Measurements from ENCODE around the gene HMGB1.
"Not testable (repeated sequence)": the region's sequence is repeated elsewhere in the genome, so short reads cannot be mapped to it uniquely, and the experiment has no call there.

GRCh38 chr13:30461279-30462066 is 4.3 kb downstream of the HMGB1 start:
- TF ChIP-seq EP300 (IDR thresholded peaks at IDR 0.05), result not testable (repeated sequence)
- TF ChIP-seq, protein P1, sequence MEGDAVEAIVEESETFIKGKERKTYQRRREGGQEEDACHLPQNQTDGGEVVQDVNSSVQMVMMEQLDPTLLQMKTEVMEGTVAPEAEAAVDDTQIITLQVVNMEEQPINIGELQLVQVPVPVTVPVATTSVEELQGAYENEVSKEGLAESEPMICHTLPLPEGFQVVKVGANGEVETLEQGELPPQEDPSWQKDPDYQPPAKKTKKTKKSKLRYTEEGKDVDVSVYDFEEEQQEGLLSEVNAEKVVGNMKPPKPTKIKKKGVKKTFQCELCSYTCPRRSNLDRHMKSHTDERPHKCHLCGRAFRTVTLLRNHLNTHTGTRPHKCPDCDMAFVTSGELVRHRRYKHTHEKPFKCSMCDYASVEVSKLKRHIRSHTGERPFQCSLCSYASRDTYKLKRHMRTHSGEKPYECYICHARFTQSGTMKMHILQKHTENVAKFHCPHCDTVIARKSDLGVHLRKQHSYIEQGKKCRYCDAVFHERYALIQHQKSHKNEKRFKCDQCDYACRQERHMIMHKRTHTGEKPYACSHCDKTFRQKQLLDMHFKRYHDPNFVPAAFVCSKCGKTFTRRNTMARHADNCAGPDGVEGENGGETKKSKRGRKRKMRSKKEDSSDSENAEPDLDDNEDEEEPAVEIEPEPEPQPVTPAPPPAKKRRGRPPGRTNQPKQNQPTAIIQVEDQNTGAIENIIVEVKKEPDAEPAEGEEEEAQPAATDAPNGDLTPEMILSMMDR (IDR thresholded peaks at IDR 0.05), result peak; percentile 12 to 29

All from suprapubic skin (tissue), 3 donors.